HG03575 (cell line): ENCODE measurements around the gene CD47.
A peak's percentile ranks its signal among the peaks of the same experiment; 100 is the strongest.

Experiments used
- ATAC-seq: cut with Tn5 transposase; IDR thresholded peaks from one replicate; pipeline ENCODE4 v1.9.1; 2021; ENCODE audit not compliant: unreplicated experiment, insufficient number of reproducible peaks, low FRiP score; ENCODE audit errors: extremely low read depth

Gene CD47

GRCh38 chr3:108118038-108118768 lies 27.4 kb upstream of the CD47 start:
- ATAC-seq, result no peak

GRCh38 chr3:108117241-108117775 lies 26.5 kb upstream of the CD47 start:
- ATAC-seq, result no peak

- ATAC-seq, result no peak
Measured at GRCh38 chr3:108114423-108115065, 23.7 kb upstream of the CD47 start.

- ATAC-seq, result no peak
Measured at GRCh38 chr3:108113975-108114374, 23.1 kb upstream of the CD47 start.

- ATAC-seq, result no peak
Measured at GRCh38 chr3:108110934-108111333, 20.1 kb upstream of the CD47 start.

- no peak for ATAC-seq
Measured at GRCh38 chr3:108108416-108108815, 17.6 kb upstream of the CD47 start.

- no peak for ATAC-seq
Measured at GRCh38 chr3:108106449-108106848, 15.6 kb upstream of the CD47 start.

GRCh38 chr3:108106031-108106430 lies 15.2 kb upstream of the CD47 start:
- ATAC-seq, result no peak

GRCh38 chr3:108103886-108104797 lies 13.3 kb upstream of the CD47 start:
- ATAC-seq, result no peak

GRCh38 chr3:108103040-108103751 lies 12.4 kb upstream of the CD47 start:
- ATAC-seq, result no peak

- no peak for ATAC-seq
Measured at GRCh38 chr3:108102420-108103039, 11.7 kb upstream of the CD47 start.

- ATAC-seq, result peak; percentile 90
Measured at GRCh38 chr3:108100906-108101660, 10.3 kb upstream of the CD47 start.

GRCh38 chr3:108099679-108100428 lies 9.0 kb upstream of the CD47 start:
- no peak for ATAC-seq

- ATAC-seq, result no peak
Measured at GRCh38 chr3:108099244-108099643, 8.4 kb upstream of the CD47 start.

- ATAC-seq, result no peak
Measured at GRCh38 chr3:108098003-108098370, 7.2 kb upstream of the CD47 start.

- no peak for ATAC-seq
Measured at GRCh38 chr3:108097322-108098002, 6.6 kb upstream of the CD47 start.
